Neural crest cell (in vitro differentiated cells): ENCODE data around the gene A2ML1. TPM values are rescaled to one million over a fixed set of nuclear protein-coding genes. Genes with fewer than 3 reads are reported as not detected.
A peak's percentile ranks its signal among the peaks of the same experiment; 100 is the strongest.

ENCODE experiments used
- DNase-seq: peaks from one replicate; pipeline ENCODE4 v3.0.0; 2021; ENCODE audit warnings: low read depth, mixed read lengths, low spot score
- H3K27ac Mint-ChIP-seq: one replicate; pipeline ENCODE4 v1.8.0; 2021; ENCODE audit warnings: mild to moderate bottlenecking, mixed read lengths; ENCODE audit not compliant: unreplicated experiment
- H3K27me3 Mint-ChIP-seq: 2 replicates; pipeline ENCODE4 v1.8.0; 2021; ENCODE audit warnings: low read depth, mild to moderate bottlenecking, mixed read lengths
- H3K36me3 Mint-ChIP-seq: 2 replicates; pipeline ENCODE4 v1.8.0; 2021; ENCODE audit warnings: low read depth, mild to moderate bottlenecking, mixed read lengths
- H3K4me1 Mint-ChIP-seq: 2 replicates; pipeline ENCODE4 v1.8.0; 2021; ENCODE audit warnings: mixed read lengths
- H3K4me3 Mint-ChIP-seq: one replicate; pipeline ENCODE4 v1.8.0; 2021; ENCODE audit warnings: mild to moderate bottlenecking, mixed read lengths
- H3K9me3 Mint-ChIP-seq: 2 replicates; pipeline ENCODE4 v1.8.0; 2021; ENCODE audit warnings: mixed read lengths
- total RNA-seq: library from RNA; stranded (reverse); gene quantifications from 2 replicates; pipeline ENCODE4 v1.2.1, GENCODE V29; 2021
- TF ChIP-seq, protein P1 (sequence below): fragments of 200-600 bp; sonication (generic); conservative IDR thresholded peaks from 2 replicates; pipeline ENCODE4 v1.5.0; 2021; ENCODE audit warnings: antibody characterized with exemption, mild to moderate bottlenecking

A2ML1 gene
- total RNA-seq, 1 donor from 2014 or later: not detected

DNA sequence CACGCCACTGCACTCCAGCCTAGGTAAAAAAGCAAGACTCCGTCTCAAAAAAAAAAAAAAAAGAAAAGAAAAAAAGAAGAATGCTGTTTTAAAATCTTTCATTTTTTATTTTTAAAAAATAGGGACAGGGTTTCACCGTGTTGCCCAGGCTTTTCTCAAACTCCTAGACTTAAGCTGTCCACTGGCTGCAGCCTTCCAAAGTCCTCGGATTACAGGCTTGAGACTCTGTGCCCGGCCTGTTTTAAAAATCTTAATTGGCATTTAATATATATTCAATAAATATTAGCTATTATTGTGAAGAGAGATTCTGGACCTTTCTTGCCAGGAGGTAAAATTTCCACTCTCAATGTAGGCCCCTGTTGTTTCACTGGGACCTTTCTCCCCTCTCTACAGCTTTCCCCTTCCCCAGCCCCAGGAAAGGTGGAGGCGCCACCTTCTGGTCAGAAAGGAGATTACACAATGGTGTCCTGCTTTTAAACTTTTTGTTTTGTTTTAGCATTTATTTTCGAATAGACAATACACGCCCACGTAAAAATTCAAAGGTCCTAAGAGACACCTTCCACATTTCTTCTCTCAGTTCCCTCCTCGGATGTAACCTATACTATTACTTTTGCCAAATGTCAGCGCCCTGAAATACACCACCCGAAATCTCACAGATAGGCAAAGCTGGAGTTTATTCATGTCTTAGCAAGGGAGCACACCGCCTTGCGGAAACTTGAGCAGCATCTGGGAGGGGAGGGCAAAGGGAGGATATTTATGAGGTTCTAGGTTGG lies 68.1 kb downstream of the A2ML1 start:
- peak overlapping the region; percentile 87 for H3K4me3 Mint-ChIP-seq
- DNase-seq: peak; percentile 76
- H3K4me1 Mint-ChIP-seq: peaks cover 7% of the 10 kb centered on the region
- TF ChIP-seq, protein P1, sequence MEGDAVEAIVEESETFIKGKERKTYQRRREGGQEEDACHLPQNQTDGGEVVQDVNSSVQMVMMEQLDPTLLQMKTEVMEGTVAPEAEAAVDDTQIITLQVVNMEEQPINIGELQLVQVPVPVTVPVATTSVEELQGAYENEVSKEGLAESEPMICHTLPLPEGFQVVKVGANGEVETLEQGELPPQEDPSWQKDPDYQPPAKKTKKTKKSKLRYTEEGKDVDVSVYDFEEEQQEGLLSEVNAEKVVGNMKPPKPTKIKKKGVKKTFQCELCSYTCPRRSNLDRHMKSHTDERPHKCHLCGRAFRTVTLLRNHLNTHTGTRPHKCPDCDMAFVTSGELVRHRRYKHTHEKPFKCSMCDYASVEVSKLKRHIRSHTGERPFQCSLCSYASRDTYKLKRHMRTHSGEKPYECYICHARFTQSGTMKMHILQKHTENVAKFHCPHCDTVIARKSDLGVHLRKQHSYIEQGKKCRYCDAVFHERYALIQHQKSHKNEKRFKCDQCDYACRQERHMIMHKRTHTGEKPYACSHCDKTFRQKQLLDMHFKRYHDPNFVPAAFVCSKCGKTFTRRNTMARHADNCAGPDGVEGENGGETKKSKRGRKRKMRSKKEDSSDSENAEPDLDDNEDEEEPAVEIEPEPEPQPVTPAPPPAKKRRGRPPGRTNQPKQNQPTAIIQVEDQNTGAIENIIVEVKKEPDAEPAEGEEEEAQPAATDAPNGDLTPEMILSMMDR: peak; percentile 100
- H3K9me3 Mint-ChIP-seq: no peaks in the 10 kb centered on the region
- H3K27me3 Mint-ChIP-seq: no peaks in the 10 kb centered on the region
- no peaks in the 10 kb centered on the region for H3K36me3 Mint-ChIP-seq
- H3K27ac Mint-ChIP-seq: peak overlapping the region; percentile 68

DNA sequence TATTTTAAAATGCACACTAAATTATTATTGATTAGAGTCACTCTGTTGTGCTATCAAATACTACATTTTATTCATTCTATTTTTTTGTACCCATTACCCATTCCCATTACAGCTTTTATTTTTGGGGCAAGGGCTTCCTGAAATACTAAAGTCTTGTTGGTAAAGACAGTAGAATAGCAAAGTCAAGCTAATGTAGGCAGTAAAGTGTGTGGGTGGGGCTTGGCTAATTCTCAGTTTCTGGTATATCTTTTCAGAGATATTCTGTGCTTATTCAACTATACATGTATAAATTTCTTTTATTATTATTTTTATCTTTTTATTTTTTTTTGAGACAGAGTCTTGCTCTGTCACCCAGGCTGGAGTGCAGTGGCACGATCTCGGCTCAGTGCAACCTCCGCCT lies 69.6 kb downstream of the A2ML1 start:
- Mint-ChIP-seq H3K9me3 (no peaks in the 10 kb centered on the region), H3K4me3 (no peak overlapping the region), H3K4me1 (peaks cover 7% of the 10 kb centered on the region), H3K27me3 (no peaks in the 10 kb centered on the region), H3K36me3 (no peaks in the 10 kb centered on the region), H3K27ac (no peak overlapping the region)
- TF ChIP-seq, protein P1: no peak
- no peak for DNase-seq

DNA sequence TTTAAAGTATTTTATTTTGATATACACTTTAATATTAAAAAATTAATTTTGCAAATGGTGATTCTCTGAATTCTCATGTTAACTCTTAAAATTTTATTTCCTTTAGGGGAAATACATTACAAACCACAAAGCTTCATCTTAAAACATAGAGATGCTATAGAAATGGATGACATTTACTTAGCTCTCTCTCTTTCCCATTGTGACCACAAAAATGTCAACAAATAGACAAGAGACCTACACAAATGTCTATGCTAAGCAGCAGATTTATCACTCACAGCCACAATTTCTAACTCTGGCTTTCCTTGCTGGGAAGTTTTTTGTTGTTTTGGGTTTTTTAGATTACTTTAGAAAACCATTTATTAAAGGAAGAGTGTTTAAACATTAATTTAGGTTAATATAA lies 72.0 kb downstream of the A2ML1 start:
- no peak for DNase-seq
- TF ChIP-seq, protein P1: no peak
- H3K27ac Mint-ChIP-seq: no peak overlapping the region
- H3K27me3 Mint-ChIP-seq: no peaks in the 10 kb centered on the region
- no peaks in the 10 kb centered on the region for H3K9me3 Mint-ChIP-seq
- no peak overlapping the region for H3K4me3 Mint-ChIP-seq
- H3K36me3 Mint-ChIP-seq: no peaks in the 10 kb centered on the region
- peaks cover 7% of the 10 kb centered on the region for H3K4me1 Mint-ChIP-seq

DNA sequence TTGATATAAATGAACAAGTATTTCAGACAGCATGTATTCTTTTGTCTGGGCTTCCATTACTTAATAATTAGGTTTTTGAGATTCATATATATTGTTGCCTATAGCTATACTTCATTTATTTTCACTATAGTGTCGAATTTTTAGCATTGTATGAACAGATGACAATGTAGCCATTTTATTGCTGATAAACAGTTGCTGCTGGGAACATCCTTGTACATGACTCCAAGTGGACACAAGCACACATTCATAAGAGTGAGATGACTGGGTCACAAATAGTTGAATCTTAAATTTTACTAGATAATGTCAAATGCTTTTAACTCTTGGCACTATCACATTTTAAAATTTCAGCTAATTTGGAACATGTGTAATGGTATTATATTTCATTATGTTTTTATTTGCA lies 72.6 kb downstream of the A2ML1 start:
- H3K4me1 Mint-ChIP-seq: peaks cover 7% of the 10 kb centered on the region
- no peaks in the 10 kb centered on the region for H3K9me3 Mint-ChIP-seq
- H3K4me3 Mint-ChIP-seq: no peak overlapping the region
- H3K27ac Mint-ChIP-seq: no peak overlapping the region
- no peaks in the 10 kb centered on the region for H3K36me3 Mint-ChIP-seq
- TF ChIP-seq, protein P1: no peak
- no peaks in the 10 kb centered on the region for H3K27me3 Mint-ChIP-seq
- DNase-seq: no peak

DNA sequence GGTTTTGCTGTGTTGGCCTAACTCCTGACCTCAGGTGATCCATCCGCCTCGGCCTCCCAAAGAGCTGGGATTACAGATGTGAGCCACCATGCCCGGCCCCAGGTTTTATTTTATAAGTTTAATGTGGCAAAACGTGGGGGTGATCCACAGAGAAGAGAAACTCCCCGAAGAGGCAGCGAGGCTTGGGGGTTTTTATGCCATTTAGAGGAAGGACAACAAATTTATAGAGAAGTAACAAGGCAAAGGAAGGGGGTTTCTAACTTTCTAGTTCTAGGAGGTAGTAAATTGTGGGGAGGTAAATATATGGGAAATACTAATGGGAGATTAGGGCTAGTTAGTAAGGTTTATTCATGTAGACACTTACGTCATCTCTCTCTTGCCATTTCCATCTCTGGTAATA lies 74.7 kb downstream of the A2ML1 start:
- Mint-ChIP-seq H3K4me1 (no peaks in the 10 kb centered on the region), H3K4me3 (no peak overlapping the region), H3K27ac (no peak overlapping the region), H3K36me3 (no peaks in the 10 kb centered on the region), H3K9me3 (no peaks in the 10 kb centered on the region), H3K27me3 (no peaks in the 10 kb centered on the region)
- TF ChIP-seq, protein P1: no peak
- DNase-seq: no peak
